NCI-H510A treated with DMSO at 0.1 percent for 48 hours (cell line): ENCODE measurements around the gene BICRAL.
"Not testable (repeated sequence)": the region's sequence is repeated elsewhere in the genome, so short reads cannot be mapped to it uniquely, and the experiment has no call there.

ENCODE experiments used
- DNase-seq: peaks from one replicate; lab custom pipeline; 2025; lab: John Stamatoyannopoulos, UW

Gene BICRAL

DNA sequence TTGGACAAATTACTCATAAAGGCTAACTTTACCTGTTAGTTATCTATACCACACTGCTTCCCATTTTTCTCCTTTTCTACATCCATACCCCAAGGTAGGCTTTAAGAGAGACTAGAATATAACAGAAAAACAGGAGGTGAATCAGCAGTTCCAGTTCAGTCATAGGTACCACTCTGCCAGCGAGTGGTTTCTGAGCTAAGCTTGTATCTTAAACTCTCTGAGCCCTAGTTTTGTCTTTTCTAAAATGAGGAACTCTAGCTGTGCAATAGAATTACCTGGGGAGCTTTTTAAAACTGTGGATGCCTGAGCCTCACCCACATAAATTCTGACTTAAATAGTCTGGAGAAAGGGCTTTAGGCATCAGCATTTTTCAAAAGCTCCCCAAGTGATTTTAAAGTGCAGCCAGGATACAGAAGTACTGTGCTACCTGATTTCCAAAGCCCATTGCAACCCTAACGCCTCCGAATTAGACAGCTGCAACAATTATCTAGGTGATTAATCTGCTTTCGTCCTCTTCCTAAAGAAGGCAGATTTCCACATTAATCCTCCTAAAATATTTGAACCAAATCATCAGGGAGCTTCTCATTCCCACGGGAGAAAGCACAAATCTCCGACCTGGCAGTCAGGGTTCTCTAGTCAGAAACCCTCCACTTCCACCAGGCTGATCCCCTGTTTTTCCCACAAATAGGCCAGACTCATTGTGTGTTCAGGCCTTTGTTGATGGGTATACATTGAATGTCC, 60.2 kb downstream of the BICRAL start:
- no peak for DNase-seq

DNA sequence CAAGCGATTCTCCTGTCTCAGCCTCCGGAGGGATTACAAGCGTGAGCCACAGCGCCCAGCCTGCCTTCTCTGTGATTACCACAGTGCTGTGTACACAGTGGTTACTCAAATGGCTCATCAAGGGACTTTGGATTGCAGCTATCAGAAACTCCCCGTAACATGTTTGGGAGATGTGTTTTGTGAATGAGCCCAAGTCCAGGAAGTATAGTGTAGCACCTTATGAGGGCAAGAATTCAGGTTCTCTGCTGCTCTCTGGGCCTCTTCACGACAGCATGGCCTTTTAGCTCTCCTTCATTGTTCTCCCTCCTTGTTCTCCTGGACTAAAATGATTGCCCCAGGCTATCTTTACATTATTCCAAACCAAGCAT, 63.5 kb downstream of the BICRAL start:
- no peak for DNase-seq

DNA sequence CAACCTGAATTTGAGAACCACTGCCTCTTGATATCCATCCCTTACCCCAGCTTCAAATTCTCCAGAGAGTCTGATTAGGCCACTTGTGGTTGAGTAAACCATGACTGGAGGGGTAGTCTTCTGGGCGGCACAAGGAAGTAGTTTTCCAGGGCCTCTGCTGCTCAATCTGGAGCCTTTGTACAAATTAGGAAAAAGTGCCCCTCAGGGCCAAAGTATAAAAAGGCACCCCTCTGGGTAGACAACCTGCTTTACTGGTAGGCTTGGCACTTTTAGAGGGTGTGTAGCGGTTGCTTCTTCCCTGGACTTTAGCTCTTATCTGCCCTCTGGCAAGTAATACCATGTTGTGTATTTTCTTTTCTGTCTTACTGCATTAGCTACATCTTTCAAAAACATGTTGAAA, 64.7 kb downstream of the BICRAL start:
- DNase-seq = no peak

DNA sequence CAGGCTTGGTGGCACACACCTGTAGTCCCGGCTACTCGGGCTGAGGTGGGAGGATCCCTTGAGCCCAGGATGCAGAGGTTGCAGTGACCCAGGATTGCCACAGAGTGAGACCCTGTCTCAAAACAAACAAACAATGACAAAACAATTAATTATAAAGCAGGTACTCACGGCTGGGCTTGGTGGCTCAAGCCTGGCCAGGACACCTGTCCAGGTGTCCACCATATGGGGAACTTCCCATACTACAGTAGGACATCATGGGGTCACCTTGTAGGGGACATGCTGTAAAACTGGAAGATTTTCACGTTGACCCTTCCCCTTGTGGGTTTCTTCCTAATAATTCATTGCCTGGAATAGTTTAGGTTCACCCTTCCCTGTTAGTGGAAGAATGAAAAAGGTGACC, 66.8 kb downstream of the BICRAL start:
- DNase-seq = no peak

DNA sequence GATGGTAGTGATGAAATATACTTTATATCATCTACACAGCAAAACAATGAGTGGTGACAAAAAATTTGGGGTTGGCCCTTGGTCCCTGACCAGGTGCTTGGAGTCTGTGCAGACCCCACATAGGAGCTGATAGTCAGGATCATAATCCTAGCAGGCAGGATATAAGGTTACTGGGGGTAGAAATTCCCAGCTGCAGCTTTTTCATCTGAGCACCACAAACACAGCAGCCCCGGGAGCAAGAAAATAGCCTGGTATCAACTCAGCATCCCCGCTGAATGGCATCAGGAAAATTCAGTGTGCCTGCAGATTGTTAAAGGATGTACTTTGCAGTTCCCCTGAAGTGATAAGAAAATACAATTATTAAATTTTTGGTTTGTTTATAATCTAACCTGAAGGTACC, 69.7 kb downstream of the BICRAL start:
- DNase-seq = no peak

DNA sequence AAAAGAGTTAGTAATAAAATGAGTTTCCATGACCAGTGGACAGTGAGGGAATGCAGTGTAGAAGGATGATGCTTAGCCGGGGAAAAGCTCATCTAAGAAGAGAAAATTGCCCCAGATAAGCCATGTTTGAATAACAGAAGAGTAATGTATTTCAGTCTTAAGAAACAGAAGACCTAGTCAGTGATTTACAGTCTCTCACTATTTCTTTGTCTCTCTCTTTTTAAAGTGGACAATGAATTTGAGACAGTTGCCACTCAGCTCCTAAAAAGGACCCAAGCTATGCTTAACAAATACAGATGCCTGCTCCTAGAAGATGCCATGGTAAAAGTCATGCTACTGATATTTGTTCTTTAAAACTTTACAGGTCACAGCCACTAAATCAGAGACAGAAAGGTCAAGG, 78.2 kb downstream of the BICRAL start:
- no peak for DNase-seq

DNA sequence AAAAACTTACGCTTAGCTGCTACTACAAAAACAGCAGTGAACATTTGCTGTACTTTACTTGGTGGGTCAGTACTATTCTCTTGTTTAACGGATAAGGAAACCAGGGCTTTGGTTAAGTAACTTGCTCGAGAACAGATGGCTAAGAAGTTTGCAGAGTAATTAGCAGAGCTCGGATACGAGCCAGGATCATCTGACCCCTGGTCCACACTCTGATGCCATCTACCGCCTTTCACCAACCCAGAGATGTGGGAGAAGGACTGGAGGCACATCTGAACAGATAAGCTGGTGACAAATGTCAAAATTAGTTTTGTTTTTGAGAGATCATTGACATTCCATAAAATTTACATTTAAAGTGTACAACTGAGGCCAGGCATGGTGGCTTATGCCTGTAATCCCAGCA, 78.6 kb downstream of the BICRAL start:
- no peak for DNase-seq

DNA sequence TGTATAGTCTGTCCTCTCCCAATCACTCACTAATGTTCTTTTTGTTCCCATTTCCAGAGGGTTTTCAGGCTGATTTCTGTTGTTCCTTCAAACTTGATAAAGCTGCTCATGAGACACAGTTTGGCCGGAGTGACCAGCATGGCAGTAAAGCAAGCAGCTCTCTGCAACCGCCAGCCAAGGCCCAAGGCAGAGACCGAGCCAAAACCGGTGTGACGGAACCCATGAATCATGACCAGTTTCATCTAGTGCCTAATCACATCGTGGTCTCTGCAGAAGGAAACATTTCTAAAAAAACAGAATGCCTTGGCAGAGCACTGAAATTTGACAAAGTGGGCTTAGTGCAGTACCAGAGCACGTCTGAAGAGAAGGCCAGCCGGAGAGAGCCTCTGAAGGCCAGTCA, 82.8 kb downstream of the BICRAL start:
- DNase-seq = no peak

DNA sequence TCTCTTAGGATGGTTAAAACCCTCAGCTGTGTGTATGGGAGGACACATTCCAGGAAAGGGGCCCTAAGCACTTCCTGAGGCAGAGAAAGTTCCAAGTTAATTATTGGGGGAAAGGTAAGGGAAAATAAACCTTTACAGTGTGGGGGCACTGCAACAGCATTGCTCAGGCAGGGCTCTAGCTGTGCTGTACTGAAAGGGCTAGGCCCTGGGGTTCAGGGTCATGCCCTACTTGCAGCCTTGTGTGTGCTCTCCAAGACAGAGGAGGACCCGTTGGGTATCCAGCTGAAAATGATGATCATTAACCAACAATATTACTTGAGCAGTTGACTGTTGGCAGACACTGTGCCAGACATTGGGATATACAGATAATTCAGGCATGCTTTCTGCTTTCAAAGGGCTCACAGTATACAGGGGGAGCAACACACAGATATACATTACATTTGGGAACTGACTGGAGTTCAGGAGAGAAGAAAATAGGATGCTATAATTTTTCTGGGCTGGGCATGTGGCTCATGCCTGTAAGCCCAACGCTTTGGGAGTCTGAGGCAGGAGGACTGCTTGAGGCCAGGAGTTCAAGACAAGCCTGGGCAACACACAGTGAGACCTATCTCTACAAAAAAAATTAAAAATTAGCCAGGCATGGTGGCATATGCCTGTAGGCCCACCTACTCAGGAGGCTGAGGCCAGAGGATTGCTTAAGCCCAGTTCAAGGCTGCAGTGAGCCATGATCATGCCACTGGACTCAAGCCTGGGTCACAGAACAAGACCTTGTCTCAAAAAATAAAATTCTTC, 88.5 kb downstream of the BICRAL start:
- no peak for DNase-seq

DNA sequence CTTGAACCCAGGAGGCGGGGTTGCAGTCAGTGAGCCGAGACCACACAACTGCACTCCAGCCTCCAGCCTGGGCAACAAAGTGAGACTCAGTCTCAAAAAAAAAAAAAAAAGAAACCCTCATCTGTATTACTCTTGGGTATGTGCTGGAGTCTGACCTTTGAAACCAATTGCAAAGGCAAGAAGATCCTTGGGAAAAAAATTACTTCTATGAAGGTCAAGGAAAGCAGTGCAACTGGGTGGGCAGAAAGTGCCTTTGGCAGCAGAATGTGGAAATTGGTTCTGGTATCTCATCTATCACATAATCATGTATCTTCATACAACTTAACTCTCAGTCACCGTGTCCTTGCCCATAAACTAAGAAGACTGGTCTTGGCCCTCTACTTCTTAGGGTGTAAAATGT, 89.9 kb downstream of the BICRAL start:
- DNase-seq = no peak

DNA sequence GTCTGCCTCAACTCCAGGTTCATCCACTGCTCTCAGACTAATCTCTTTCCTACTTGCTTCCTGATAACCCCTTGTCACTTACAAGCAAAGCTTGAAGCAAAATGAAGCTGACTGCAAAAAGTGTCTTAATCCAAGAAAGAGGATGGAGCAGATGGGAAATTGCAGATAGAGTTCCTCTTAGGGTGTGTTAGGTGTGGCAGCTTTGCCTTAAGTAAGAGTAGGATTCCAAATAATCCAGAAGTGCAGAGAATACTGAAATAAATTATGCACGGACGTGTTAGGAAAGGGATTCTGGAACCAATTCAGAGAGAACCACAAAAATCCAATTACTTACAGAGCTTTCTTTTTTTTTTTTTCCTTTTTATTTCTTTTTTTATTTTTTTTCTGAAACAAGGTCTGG, 91.5 kb downstream of the BICRAL start:
- DNase-seq = no peak

DNA sequence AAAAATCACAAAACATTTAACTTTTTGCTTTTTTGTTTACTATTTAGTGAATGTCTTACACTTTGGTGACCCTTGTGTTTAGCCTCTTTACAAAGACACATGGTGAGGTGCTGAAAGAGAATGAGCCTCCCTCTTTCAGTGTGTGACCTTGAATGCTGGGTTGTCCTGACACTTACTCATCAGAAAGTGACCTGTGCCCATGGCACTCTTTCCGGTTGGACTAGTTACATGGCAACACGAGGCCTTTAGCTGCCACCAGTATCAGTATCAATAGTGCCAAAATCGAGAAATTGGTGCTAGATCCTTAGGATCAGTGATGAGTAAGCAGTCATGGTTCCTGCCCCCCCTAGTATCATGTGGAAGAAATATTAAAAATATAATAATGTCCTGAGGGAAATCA, 95.8 kb downstream of the BICRAL start:
- DNase-seq = no peak

DNA sequence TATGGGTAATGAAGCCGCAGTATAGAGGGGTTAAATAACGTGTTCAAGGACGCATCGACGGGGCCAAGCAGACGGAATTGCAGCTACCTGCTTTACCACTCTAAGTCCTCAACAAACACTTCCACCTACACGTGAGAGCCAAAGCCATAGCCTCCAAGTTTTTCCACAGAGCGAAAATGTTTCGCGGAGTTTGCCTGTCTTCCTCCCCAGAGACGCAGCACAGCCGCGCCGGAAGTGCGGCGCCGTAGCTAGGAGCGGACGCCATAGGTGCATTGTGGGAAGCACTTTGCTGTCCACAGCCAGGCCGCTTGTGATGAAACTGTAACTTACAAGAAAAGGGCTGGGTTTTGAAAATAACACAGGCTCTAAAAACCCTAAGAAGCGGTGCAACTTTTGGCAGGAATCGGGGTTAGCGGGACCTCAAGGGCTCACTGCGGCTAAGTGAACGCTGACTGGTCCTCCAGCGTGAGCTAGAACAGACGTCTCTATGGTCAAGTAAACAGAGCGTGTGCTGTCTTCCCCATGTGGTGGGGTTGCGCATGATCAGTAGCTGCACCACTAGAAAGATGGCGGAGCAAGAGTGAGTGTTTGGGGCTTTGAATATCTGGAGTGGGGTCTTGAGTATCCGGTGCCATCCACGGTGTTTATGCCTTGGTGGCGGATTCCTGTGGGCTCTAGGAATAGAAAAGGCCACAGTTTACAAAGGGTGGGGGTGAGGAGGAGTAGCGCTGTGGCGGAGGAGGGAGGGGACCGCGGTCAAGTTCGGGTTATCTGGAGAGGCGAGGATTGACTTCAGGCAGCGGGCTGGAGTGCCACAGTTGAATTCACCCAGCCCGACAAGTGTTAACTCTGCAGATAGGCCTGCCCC, 97.8 kb downstream of the BICRAL start, which contains the start of gene RPL7L1:
RPL7L1 (plus strand) TSS at position 245 of the 868 bp plus-strand sequence; CDS start at position 540, 295 bp downstream.
- DNase-seq = peak; percentile 96

DNA sequence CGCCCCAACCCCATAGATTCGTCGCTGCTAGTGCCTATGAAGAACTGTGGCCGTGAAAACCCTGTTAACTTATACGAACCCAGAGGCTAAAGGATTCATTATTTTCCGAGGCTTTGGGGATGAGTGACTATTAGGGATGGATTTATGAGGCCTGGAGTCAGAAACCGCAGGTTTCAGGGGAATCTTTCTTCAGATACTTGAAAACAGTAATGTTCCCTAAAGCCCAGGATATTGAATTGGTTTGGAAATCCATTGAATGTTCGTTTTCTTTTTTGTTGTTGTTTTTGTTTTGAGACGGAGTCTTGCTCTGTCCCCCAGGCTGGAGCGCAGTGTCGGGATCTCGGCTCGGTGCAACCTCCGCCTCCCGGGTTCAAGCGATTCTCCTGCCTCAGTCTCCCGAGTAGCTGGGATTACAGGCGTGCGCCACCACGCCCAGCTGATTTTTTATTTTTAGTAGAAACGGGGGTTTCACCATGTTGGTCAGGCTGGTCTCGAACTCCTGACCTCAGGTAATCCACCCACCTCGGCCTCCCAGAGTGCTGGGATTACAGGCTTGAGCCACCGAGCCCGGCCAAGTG, 98.5 kb downstream of the BICRAL start:
- not testable (repeated sequence) for DNase-seq

DNA sequence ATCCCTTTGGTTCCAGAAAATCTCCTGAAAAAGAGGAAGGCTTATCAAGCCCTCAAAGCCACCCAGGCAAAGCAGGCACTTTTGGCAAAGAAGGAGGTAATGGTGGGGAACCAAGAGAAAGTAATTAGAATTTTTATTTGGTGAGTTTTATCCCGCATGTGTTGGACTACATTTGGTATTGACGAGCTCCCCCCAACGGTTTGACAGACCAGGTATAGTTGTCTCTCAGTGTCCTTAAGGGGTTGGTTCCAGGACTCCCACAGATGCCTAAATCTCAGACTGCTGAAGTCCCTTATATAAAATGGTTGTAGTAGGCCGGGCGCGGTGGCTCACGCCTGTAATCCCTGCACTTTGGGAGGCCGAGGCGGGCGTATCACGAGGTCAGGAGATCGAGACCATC, 99.0 kb downstream of the BICRAL start:
- DNase-seq = not testable (repeated sequence)

DNA sequence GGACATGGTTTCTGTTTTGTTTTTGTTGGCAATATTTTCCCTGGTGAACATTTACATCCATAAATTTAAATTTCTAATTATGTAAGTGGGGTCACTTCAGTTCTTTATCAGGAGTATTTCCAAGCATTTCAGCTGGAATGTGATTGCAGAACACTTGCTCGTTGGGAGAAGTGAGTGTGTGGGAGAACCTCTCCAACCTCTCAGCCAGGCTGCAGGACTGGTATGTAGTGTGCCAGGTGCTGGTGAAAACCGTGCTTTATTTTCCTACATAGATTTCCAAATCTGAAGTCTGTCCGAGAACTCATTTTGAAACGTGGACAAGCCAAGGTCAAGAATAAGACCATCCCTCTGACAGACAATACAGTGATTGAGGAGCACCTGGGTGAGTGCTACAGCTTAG, 103.8 kb downstream of the BICRAL start:
- DNase-seq = no peak

DNA sequence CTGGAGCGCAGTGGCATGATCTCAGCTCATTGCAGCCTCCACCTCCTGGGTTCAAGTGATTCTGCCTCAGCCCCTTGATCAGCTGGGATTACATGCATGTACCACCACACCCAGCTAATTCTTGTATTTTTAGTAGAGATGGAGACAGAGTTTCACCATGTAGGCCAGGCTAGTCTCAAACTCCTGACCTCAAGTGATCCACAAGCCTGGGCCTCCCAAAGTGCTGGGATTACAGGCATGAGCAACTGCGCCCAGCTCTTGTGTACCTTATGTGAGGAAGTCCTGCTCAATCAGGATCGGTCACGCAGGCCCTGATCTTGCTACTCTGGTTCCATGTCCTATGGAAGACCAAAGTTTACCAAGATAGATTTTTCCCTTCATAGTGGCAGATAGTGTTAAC, 106.3 kb downstream of the BICRAL start:
- not testable (repeated sequence) for DNase-seq

DNA sequence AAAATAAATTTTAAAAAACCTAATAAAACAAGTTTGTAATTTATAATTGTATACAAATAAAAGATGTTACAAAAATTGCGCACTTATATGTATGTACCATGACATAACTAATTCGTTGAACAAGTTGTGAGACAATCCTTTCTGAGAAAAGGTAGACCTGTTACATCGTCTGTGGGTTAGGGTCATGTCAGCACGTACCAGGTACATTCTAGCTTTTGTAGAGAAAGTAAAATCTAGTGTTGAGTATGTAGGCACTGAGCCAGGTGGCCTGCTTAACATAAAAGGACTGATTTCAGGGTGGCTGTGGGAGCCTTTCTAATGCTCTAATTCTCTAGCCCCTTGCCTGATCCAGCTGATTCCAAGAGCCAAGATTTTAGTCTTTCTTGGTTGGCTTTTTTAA, 108.0 kb downstream of the BICRAL start:
- DNase-seq = peak; percentile 58

DNA sequence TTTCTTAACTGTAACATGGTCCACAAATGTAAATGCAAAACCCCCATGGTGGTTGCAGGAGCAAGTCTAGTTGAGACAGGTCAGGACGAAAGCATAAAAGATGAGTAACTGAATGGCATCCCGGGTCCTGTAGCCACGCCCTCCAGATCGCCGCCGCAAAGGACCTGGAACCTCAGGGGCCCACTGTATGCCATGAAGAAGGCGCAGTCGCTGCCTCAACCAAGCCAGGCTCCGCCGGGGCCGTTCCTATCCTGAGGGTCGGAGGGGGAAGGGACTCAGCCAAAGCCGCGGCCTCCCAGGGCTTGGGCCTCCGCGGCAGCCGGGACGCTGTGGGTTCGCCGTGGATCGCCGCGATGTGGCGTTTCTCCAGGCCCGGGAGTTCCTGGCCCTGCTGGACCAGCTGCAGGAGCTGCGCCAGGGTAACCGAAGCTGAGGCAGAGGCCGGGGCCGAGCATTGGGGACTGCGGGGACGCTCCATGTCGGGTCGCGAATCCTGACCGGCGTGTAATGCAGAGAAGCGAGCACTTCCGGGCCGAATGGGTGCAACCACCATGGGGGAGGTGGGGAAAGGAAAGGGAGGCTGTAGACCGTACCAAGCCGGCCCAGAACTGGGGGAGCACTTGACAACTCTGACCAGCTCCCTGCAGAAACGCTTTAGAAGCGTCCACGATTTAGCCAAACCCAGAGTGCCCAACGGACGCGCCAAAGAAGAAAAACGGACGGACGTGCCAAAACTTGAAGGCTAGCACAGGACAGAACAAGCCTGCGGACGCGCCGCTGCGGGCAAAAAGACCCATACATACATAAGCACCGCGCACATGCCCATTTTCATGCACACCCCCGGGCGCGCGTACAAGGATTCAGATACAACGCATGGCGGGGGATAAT, 108.7 kb downstream of the BICRAL start:
- DNase-seq = peak; percentile 97

DNA sequence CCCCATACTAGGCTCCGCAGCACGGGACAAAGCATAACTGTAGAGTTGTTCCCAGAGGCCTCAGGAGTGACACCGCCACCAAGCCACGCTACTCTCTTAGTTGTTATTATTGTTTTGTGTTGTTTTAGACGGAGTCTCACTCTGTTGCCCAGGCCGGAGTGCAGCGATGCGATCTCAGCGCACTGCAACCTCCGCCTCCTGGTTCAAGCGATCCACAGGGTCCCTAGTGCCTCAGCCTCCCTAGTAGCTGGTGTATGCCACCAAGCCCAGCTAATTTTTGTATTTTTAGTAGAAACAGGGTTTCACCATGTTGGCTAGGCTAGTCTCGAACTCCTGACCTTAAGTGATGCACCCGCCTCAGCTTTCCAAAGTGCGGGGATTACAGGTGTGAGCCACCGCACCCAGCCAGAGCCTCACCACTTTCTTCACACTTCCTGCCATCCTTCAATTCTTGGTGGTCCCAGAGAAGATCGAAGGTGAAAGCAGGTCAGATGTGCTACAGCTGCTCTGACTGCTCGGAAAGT, 109.4 kb downstream of the BICRAL start:
- DNase-seq = no peak
